SK-N-SH treated with all-trans-retinoic acid at 6 μM for 48 hours (cell line): ENCODE data around the gene KCNH2.

ENCODE experiments used
- ATAC-seq: fragments of 200-7000 bp; cut with Tn5 transposase; 3 replicates; pipeline ENCODE4 v1.9.1; 2020; ENCODE audit warnings: mild to moderate bottlenecking, moderate library complexity
- ARNTL ChIP-seq: fragments of 450-650 bp; formaldehyde crosslinking; IDR thresholded peaks from 2 replicates; pipeline ENCODE4 v1.5.0; 2020; ENCODE audit warnings: low read depth, mild to moderate bottlenecking, moderate library complexity, borderline replicate concordance
- BACH2 ChIP-seq: fragments of 250-450 bp; sonication (Bioruptor Pico); IDR thresholded peaks from 2 replicates; pipeline ENCODE4 v1.9.0; 2021; ENCODE audit warnings: mild to moderate bottlenecking, borderline replicate concordance
- CSRNP3 ChIP-seq: fragments of 250-450 bp; sonication (Bioruptor Pico); IDR thresholded peaks from 2 replicates; pipeline ENCODE4 v1.5.1; 2021; ENCODE audit warnings: mild to moderate bottlenecking, moderate library complexity
- ESRRG ChIP-seq: fragments of 250-450 bp; sonication (Bioruptor Pico); IDR thresholded peaks from 2 replicates; pipeline ENCODE4 v1.6.1; 2021; ENCODE audit warnings: mild to moderate bottlenecking
- GLIS3 ChIP-seq: fragments of 250-450 bp; sonication (Bioruptor Pico); IDR thresholded peaks from 2 replicates; pipeline ENCODE4 v1.5.0; 2020; ENCODE audit warnings: mild to moderate bottlenecking, moderate library complexity
- PPARA ChIP-seq: fragments of 250-450 bp; sonication (Bioruptor Pico); IDR thresholded peaks from 2 replicates; pipeline ENCODE4 v1.5.0; 2020; ENCODE audit warnings: mild to moderate bottlenecking, borderline replicate concordance
- RARB ChIP-seq: fragments of 250-450 bp; sonication (Bioruptor Pico); IDR thresholded peaks from 2 replicates; pipeline ENCODE4 v1.8.0; 2021; ENCODE audit warnings: mild to moderate bottlenecking, moderate library complexity
- SNAI2 ChIP-seq: fragments of 250-450 bp; sonication (Bioruptor Pico); IDR thresholded peaks from 2 replicates; pipeline ENCODE4 v1.5.0; 2020; ENCODE audit warnings: mild to moderate bottlenecking, moderate library complexity
- TCF4 ChIP-seq: fragments of 250-450 bp; sonication (Bioruptor Pico); IDR thresholded peaks from 2 replicates; pipeline ENCODE4 v1.8.0; 2021; ENCODE audit warnings: mild to moderate bottlenecking, moderate library complexity, borderline replicate concordance
- TOX ChIP-seq: fragments of 250-450 bp; sonication (Bioruptor Pico); IDR thresholded peaks from 2 replicates; pipeline ENCODE4 v1.8.0; 2021; ENCODE audit warnings: mild to moderate bottlenecking, moderate library complexity, borderline replicate concordance
- TSHZ2 ChIP-seq: fragments of 250-450 bp; sonication (Bioruptor Pico); IDR thresholded peaks from 2 replicates; pipeline ENCODE4 v1.5.0; 2020; ENCODE audit warnings: mild to moderate bottlenecking, moderate library complexity
- ZFP3 ChIP-seq: fragments of 250-450 bp; sonication (Bioruptor Pico); IDR thresholded peaks from 2 replicates; pipeline ENCODE4 v1.5.0; 2020; ENCODE audit warnings: mild to moderate bottlenecking, moderate library complexity
- ZFP30 ChIP-seq: fragments of 450-650 bp; formaldehyde crosslinking; IDR thresholded peaks from 2 replicates; pipeline ENCODE4 v1.5.0; 2022; ENCODE audit warnings: mild to moderate bottlenecking, moderate library complexity
- ZNF565 ChIP-seq: fragments of 450-650 bp; formaldehyde crosslinking; conservative IDR thresholded peaks from 2 replicates; pipeline ENCODE4 v1.5.0; 2020; ENCODE audit warnings: low read depth, mild to moderate bottlenecking, moderate library complexity
- ZNF70 ChIP-seq: fragments of 450-650 bp; formaldehyde crosslinking; IDR thresholded peaks from 2 replicates; pipeline ENCODE4 v1.5.0; 2020; ENCODE audit warnings: mild to moderate bottlenecking, moderate library complexity
- ZNF8 ChIP-seq: fragments of 450-650 bp; formaldehyde crosslinking; IDR thresholded peaks from 2 replicates; pipeline ENCODE4 v1.5.0; 2020; ENCODE audit warnings: mild to moderate bottlenecking, moderate library complexity
- TF ChIP-seq, protein P1 (sequence below): fragments of 250-450 bp; sonication (Bioruptor Pico); IDR thresholded peaks from 2 replicates; pipeline ENCODE4 v1.8.0; 2021; ENCODE audit warnings: low read depth, mild to moderate bottlenecking, moderate library complexity, borderline replicate concordance
- TF ChIP-seq, protein P2 (sequence below): fragments of 250-450 bp; sonication (Bioruptor Pico); IDR thresholded peaks from 2 replicates; pipeline ENCODE4 v1.5.1; 2020; ENCODE audit warnings: low read depth, mild to moderate bottlenecking, moderate library complexity

The KCNH2 gene

GRCh38 chr7:151018421-151019129 lies 40.5 kb upstream of the KCNH2 start:
- TF ChIP-seq SNAI2 (CRISPR knock-in tag) (no peak), ZNF70 (CRISPR knock-in tag) (0 out of 2 replicates have a peak, but pooled peaks have one; percentile 40)
- ATAC-seq, result no peak; the same call in none of the 3 replicates

DNA sequence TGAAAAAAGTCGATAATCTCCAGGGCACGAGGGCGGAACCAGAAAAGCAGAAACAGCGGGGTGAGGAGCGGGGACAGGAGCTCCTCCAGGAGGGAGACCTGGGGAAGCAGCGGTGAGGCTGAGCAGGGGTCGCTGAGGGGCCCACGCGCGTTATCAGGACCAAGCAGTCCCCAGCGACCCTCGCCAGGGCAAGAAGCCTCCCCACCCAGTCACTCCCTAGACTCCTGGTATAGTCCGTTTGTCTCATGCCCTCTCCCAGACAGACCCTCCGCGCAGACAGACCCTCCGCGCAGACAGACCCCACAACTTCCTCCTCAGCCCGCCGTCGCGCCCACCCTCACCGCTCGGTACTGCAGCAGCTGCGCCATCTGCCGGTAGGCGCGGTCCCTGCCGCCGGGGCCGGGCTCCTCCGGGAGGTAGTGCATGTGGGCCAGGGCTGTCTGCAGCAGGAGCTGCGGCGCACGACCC lies 39.9 kb upstream of the KCNH2 start:
- TF ChIP-seq SNAI2 (CRISPR knock-in tag), result no peak
- TF ChIP-seq ESRRG, result no peak
- no peak for TF ChIP-seq TSHZ2
- no peak for TF ChIP-seq GLIS3 (CRISPR knock-in tag)
- TF ChIP-seq BACH2, result no peak
- TF ChIP-seq PPARA (CRISPR knock-in tag), result no peak
- no peak for TF ChIP-seq ZNF8 (CRISPR knock-in tag)
- no peak for TF ChIP-seq ARNTL (CRISPR knock-in tag)
- TF ChIP-seq, all 23 proteins: peak for 0
- ATAC-seq, result peak; percentile 87

GRCh38 chr7:151017370-151017952 lies 39.3 kb upstream of the KCNH2 start:
- no peak for ATAC-seq
- TF ChIP-seq ZNF70 (CRISPR knock-in tag) (no peak), BACH2 (no peak), ARNTL (CRISPR knock-in tag) (no peak), TOX (CRISPR knock-in tag) (no peak), ZNF565 (CRISPR knock-in tag) (no peak), ZFP3 (CRISPR knock-in tag) (no peak), ESRRG (no peak), TCF4 (CRISPR knock-in tag) (no peak), ZFP30 (CRISPR knock-in tag) (no peak), RARB (no peak), ZNF8 (CRISPR knock-in tag) (no peak), PPARA (CRISPR knock-in tag) (no peak), SNAI2 (CRISPR knock-in tag) (no peak), TSHZ2 (no peak), CSRNP3 (no peak)
- TF ChIP-seq, protein P1, sequence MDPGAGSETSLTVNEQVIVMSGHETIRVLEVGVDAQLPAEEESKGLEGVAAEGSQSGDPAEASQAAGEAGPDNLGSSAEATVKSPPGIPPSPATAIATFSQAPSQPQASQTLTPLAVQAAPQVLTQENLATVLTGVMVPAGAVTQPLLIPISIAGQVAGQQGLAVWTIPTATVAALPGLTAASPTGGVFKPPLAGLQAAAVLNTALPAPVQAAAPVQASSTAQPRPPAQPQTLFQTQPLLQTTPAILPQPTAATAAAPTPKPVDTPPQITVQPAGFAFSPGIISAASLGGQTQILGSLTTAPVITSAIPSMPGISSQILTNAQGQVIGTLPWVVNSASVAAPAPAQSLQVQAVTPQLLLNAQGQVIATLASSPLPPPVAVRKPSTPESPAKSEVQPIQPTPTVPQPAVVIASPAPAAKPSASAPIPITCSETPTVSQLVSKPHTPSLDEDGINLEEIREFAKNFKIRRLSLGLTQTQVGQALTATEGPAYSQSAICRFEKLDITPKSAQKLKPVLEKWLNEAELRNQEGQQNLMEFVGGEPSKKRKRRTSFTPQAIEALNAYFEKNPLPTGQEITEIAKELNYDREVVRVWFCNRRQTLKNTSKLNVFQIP, result no peak
- TF ChIP-seq, protein P2, sequence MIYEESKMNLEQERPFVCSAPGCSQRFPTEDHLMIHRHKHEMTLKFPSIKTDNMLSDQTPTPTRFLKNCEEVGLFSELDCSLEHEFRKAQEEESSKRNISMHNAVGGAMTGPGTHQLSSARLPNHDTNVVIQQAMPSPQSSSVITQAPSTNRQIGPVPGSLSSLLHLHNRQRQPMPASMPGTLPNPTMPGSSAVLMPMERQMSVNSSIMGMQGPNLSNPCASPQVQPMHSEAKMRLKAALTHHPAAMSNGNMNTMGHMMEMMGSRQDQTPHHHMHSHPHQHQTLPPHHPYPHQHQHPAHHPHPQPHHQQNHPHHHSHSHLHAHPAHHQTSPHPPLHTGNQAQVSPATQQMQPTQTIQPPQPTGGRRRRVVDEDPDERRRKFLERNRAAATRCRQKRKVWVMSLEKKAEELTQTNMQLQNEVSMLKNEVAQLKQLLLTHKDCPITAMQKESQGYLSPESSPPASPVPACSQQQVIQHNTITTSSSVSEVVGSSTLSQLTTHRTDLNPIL, result no peak
- TF ChIP-seq, all 23 proteins: peak for 0
